ENCODE results near the gene EPSTI1.

DNA sequence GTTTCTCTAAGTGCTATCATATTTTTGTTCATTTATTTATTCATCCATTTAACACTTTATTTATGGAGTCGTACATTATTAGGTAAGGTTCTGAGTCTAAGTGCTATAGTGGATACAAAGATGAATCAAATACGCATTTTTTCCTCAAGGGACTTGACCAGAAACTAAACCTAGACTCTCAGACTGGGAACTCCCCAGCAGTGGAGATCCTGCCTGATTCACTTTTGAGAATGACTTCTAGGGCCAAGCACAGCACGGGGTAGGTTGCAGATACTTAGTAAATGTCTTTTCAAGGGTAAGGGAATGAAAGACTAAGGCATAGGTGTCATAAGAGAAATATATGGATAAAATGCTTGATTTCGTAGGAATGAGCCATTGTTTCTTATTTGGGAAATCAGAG, 38.5 kb upstream of the EPSTI1 start:
- TF ChIP-seq POLR2AphosphoS5 (IDR thresholded peaks at IDR 0.05), result no peak
- no peak for TF ChIP-seq POLR2A (IDR thresholded peaks at IDR 0.05)

Measured in breast epithelium (tissue), 3 donors.